GM19395 (cell line): ENCODE measurements around the gene ZSWIM6.

Experiments used
- ATAC-seq: cut with Tn5 transposase; IDR thresholded peaks from one replicate; pipeline ENCODE4 v1.9.1; 2021; ENCODE audit warnings: mild to moderate bottlenecking, moderate library complexity; ENCODE audit not compliant: unreplicated experiment

The ZSWIM6 gene

GRCh38 chr5:61468483-61468865 lies 136.4 kb downstream of the ZSWIM6 start:
- ATAC-seq = no peak

DNA sequence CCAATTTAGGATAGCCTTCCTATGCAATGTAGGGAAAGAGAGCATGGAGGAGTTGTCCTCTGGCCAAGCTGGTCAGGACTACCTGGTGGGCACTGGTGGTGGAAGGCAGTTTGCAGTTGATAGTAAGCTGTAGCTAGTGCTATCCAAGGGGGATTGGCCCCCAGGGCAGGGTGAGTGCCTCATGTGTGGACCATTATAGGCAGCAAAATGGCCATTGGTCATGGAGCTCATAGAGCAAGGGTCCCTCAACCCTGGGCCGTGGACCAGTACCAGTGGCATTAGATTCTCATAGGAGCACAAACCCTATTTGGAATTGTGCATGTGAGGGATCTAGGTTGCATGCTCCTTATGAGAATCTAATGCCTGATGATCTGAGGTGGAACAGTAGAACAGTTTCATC lies 139.3 kb downstream of the ZSWIM6 start:
- no peak for ATAC-seq

GRCh38 chr5:61472172-61472958 lies 140.3 kb downstream of the ZSWIM6 start:
- no peak for ATAC-seq

- no peak for ATAC-seq
Observed at GRCh38 chr5:61474746-61475145, 142.7 kb downstream of the ZSWIM6 start.

- no peak for ATAC-seq
Observed at GRCh38 chr5:61477788-61478187, 145.7 kb downstream of the ZSWIM6 start.

GRCh38 chr5:61479850-61480614 lies 148.0 kb downstream of the ZSWIM6 start:
- no peak for ATAC-seq

- no peak for ATAC-seq
Observed at GRCh38 chr5:61482980-61483379, 150.9 kb downstream of the ZSWIM6 start.

DNA sequence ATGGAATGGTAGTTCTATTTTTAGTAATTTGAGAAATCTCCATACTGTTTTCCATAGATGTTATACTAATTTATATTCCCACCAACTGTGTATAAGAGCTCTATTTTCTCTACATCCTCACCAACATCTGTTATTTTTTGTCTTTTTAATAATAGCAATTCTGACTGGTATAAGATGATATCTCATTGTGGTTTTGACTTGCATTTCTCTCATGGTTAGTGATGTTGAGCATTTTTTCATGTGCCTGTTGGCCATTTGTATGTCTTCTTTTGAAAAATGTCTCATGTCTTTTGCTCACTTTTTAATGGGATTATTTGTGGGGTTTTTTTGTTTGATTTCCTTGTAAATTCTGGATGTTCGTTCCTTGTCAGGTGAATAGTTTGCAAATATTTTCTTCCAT lies 154.4 kb downstream of the ZSWIM6 start:
- ATAC-seq = no peak

DNA sequence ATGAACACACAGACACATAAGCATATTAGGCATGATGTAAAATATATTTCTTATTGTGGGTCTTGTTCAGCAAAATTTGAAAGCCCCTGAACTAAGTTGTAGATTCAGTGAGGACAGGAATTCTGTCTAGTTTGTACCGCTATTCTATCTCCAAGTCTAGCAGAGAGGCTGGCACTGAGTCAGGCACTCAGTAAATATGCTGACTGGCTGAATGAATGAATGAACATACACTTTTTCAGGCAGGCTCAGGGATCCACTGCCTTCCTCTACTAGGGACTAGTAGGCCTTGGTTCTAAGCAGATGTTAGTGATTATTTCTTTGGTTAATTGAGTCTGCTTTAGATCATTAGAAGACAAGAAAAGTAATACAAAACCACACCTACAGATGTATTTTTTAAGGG lies 157.5 kb downstream of the ZSWIM6 start:
- ATAC-seq = no peak

DNA sequence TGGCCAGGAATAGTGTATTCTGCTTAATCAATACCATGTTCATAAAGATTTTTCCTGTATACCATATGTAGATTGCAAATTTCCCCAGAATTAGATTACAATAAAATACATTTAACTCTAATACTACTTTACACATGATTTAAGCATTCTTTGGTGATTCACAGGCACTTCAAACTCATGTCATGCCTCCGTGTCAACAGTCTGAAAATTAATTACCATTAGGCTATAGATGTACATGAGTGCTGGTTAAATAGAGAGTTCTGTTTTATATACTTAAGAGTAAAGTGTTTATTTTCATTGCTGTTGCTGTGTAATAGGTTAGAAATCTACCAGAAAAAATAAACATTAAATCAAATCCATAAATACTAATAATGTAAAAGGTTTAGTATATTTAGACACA lies 159.8 kb downstream of the ZSWIM6 start:
- ATAC-seq = no peak

DNA sequence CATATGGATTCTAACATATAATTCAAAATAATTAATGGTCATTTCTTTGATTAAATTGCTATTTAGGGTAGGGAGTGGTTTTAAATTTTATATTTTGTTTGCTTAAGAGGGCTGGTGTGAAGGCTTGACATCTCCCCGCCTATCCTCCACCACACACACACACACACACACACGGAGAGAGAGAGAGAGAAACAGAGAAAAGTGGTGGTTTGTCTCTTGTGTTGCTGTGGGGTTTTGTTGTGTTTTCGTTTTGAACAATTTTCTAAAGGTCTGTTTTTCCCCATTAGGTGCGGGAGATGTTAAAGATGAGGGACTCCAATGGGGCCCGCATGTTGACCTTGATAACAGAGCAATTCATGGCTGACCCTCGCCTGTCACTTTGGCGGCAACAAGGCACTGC lies 161.9 kb downstream of the ZSWIM6 start:
- ATAC-seq = no peak

- ATAC-seq = no peak
Observed at GRCh38 chr5:61496446-61496845, 164.4 kb downstream of the ZSWIM6 start.

DNA sequence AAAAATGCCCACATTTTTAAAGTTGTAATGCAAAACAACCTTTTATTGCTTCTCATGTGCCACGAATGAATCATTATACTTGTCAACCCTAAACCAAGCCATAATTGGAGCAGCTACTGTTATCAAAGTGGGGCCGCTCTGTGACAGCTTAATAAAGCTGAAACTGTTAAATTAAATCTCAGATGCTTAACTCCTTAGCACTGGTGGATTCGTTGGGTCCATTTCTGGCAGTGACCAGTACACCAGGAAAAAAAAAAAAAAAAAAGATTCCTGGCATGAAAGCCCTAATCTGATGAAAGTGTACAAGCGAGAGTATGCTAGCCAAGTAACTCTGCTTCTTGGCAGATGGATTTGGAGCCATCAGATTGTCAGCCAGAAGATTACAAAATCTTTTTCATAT lies 164.8 kb downstream of the ZSWIM6 start:
- ATAC-seq = no peak

DNA sequence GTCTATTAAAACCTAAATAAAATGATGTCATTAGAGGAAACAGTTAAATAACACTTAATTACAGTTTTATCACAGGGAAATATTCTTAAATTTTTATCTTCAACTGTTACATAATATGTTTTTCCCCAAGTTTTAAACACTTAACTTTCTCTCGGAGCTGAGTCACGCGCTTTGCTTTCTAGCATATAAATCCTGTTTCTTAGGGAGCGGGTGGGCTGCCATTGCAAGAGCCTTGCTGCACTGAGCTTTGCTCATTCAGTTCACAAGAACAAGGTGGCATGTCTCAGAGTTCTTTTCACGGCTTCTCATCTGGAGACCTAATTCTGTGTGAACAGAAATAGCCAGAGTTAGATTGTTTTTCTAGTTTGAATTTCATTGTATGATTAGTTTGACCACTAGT lies 166.1 kb downstream of the ZSWIM6 start:
- no peak for ATAC-seq

GRCh38 chr5:61501971-61502370 lies 169.9 kb downstream of the ZSWIM6 start:
- no peak for ATAC-seq

- ATAC-seq = no peak
Observed at GRCh38 chr5:61504143-61504770, 172.2 kb downstream of the ZSWIM6 start.

- no peak for ATAC-seq
Observed at GRCh38 chr5:61505281-61505680, 173.2 kb downstream of the ZSWIM6 start.

- no peak for ATAC-seq
Observed at GRCh38 chr5:61507232-61507631, 175.2 kb downstream of the ZSWIM6 start.

- no peak for ATAC-seq
Observed at GRCh38 chr5:61516946-61517345, 184.9 kb downstream of the ZSWIM6 start.

- ATAC-seq = no peak
Observed at GRCh38 chr5:61519728-61520277, 187.7 kb downstream of the ZSWIM6 start.

GRCh38 chr5:61523073-61523472 lies 191.0 kb downstream of the ZSWIM6 start:
- ATAC-seq = no peak

- no peak for ATAC-seq
Observed at GRCh38 chr5:61523997-61524396, 191.9 kb downstream of the ZSWIM6 start.
